GM12878 (cell line): Measurements from ENCODE around the gene CNTN2. TPM values are rescaled to one million over a fixed set of nuclear protein-coding genes. Genes with fewer than 3 reads are reported as not detected.

Source experiments
- ATAC-seq: fragments of 200-7000 bp; cut with Tn5 transposase; 3 replicates; pipeline ENCODE4 v1.9.1; 2020; ENCODE audit warnings: mild to moderate bottlenecking, moderate library complexity
- BruUV-seq: library from RNA; stranded (reverse); fragments of 400-500 nt; replicated peaks from 2 replicates; lab custom pipeline; 2021; lab: Mats Ljungman, UMichigan
- CTCF ChIA-PET: fragments of 300-600 bp; sonication (Branson Sonifier 250); formaldehyde crosslinking; extraction: SDS; loops from one replicate; lab custom pipeline; 2021; ENCODE audit warnings: inconsistent platforms; lab: Yijun Ruan, JAX
- POLR2A ChIA-PET: fragments of 350-600 bp; formaldehyde crosslinking; extraction: SDS; loops from one replicate; lab custom pipeline; 2021; ENCODE audit warnings: inconsistent platforms; lab: Charles Lee
- RAD21 ChIA-PET: fragments of 300-600 bp; sonication (Branson Sonifier 250); formaldehyde crosslinking; loops from one replicate; lab custom pipeline; 2023; ENCODE audit warnings: antibody characterized with exemption; ENCODE audit not compliant: unreplicated experiment; lab: Charles Lee
- SMC1A ChIA-PET: fragments of 300-600 bp; sonication (Branson Sonifier 250); formaldehyde crosslinking; loops from one replicate; lab custom pipeline; 2023; ENCODE audit not compliant: unreplicated experiment, uncharacterized antibody; lab: Charles Lee
- DNase-seq: peaks from one replicate; pipeline ENCODE4 v3.0.0-alpha.2; 2011; ENCODE audit warnings: low read depth, low spot score
- FAIRE-seq: peaks from 3 replicates; lab custom pipeline; 2011; peaks lifted over from hg19 to GRCh38; lab: Jason Lieb, UNC
- H2AFZ ChIP-seq: 2 replicates; pipeline ENCODE4 v1.6.0; 2011; ENCODE audit warnings: low read depth, low read length, control low read depth; ENCODE audit not compliant: control insufficient read depth
- H3K27ac ChIP-seq: 2 replicates; pipeline ENCODE4 v1.5.1; 2011; ENCODE audit warnings: control low read depth; ENCODE audit not compliant: control insufficient read depth, insufficient read depth
- H3K27me3 ChIP-seq, 2 experiments: replicated peaks in 1 of 2; 2 replicates each; pipeline versions ENCODE4 v1.6.0 to v1.6.1; 2011; ENCODE audit warnings: low read length in 1 of 2; ENCODE audit not compliant: control insufficient read depth in 2 of 2, insufficient read depth in 2 of 2
- H3K36me3 ChIP-seq, 2 experiments: 2 replicates each; pipeline ENCODE4 v1.5.1; 2011; ENCODE audit warnings: low read length in 1 of 2; ENCODE audit not compliant: control insufficient read depth in 2 of 2, insufficient read depth in 2 of 2
- H3K4me1 ChIP-seq: 2 replicates; pipeline ENCODE4 v1.6.1; 2011; ENCODE audit warnings: mild to moderate bottlenecking, low read length, moderate library complexity, mixed read lengths; ENCODE audit not compliant: control insufficient read depth, insufficient read depth
- H3K4me2 ChIP-seq: 2 replicates; pipeline ENCODE4 v1.6.0; 2011; ENCODE audit warnings: control low read depth; ENCODE audit not compliant: control insufficient read depth, insufficient read depth
- H3K4me3 ChIP-seq: fragments of 200-600 bp; sonication (generic); 2 replicates; pipeline ENCODE4 v1.5.1; 2016
- H3K79me2 ChIP-seq: 2 replicates; pipeline ENCODE4 v1.6.0; 2011; ENCODE audit warnings: low read length; ENCODE audit not compliant: control insufficient read depth, insufficient read depth
- H3K9ac ChIP-seq: 2 replicates; pipeline ENCODE4 v1.8.0; 2011; ENCODE audit warnings: low read length, control low read depth, mixed read lengths; ENCODE audit not compliant: control insufficient read depth, insufficient read depth
- H3K9me3 ChIP-seq: replicated peaks from 3 replicates; pipeline ENCODE4 v1.5.1; 2011; ENCODE audit warnings: mild to moderate bottlenecking, low read length; ENCODE audit not compliant: control insufficient read depth, insufficient read depth
- H4K20me1 ChIP-seq: 2 replicates; pipeline ENCODE4 v1.6.0; 2011; ENCODE audit not compliant: control insufficient read depth, insufficient read depth
- BHLHE40 ChIP-seq, 2 experiments: fragments of 450-650 bp in 1 of 2; IDR thresholded peaks; 2 replicates each; pipeline ENCODE4 v1.6.1; 2011 to 2017; ENCODE audit warnings: low read depth in 2 of 2, borderline replicate concordance in 1 of 2, improper control_type of control experiment in 1 of 2, low read length in 1 of 2, mild to moderate bottlenecking in 1 of 2
- ESRRA ChIP-seq: IDR thresholded peaks from 2 replicates; pipeline ENCODE4 v1.6.1; 2012; ENCODE audit warnings: mild to moderate bottlenecking, low read length, improper control_type of control experiment
- MTA3 ChIP-seq: IDR thresholded peaks from 2 replicates; pipeline ENCODE4 v1.6.1; 2012; ENCODE audit warnings: low read length, inconsistent platforms, borderline replicate concordance
- MXI1 ChIP-seq: fragments of 150-350 bp; IDR thresholded peaks from 2 replicates; pipeline ENCODE4 v1.6.1; 2011; ENCODE audit warnings: low read depth, mild to moderate bottlenecking, inconsistent platforms, low read length, improper control_type of control experiment
- STAT3 ChIP-seq: IDR thresholded peaks from 2 replicates; pipeline ENCODE4 v1.6.1; 2011; ENCODE audit warnings: low read depth, low read length, improper control_type of control experiment
- YBX1 ChIP-seq: fragments of 450-650 bp; IDR thresholded peaks from 2 replicates; pipeline ENCODE4 v1.6.1; 2016; ENCODE audit warnings: antibody characterized with exemption
- WGBS: methylation state at CpG from one replicate; pipeline ENCODE4 v1.1.6; 2016; ENCODE audit warnings: low lambda C conversion rate; ENCODE audit not compliant: insufficient replicate concordance, insufficient coverage; ENCODE audit errors: missing lambda C conversion rate; 5-methylcytosine and 5-hydroxymethylcytosine counted together
- in situ Hi-C: fragments of 300-500 bp; cut with MboI; formaldehyde crosslinking; loops from 9 replicates; pipeline ENCODE4 v1.14.3; 2018; ENCODE audit warnings: mixed read lengths
- intact Hi-C: fragments of 100-400 bp; cut with micrococcal nuclease; formaldehyde crosslinking; loops from one replicate; pipeline ENCODE4 v1.14.2; 2022; ENCODE audit not compliant: unreplicated experiment
- polyA plus RNA-seq, 11 experiments: library from polyadenylated mRNA; depleted of rRNA in 4 of 11; unstranded in 6 of 11; stranded (reverse) in 5 of 11; fragments of >200 nt; fragmentation: Nextera tagmentation in 4 of 11; fragmentation: Illumina TruSeq in 1 of 11; extraction: Ambion mirVana in 4 of 11; extraction: Trizol in 1 of 11; gene quantifications; 1 replicate in 1 of 11; 2 replicates in 10 of 11; pipeline versions ENCODE4 v1.2.1 to v1.2.3, GENCODE V29; 2011 to 2016; ENCODE audit warnings: inconsistent platforms in 2 of 11, missing spikeins in 2 of 11, low read depth in 1 of 11
- total RNA-seq, 4 experiments: library from RNA; depleted of rRNA in 3 of 4; stranded (reverse); fragments of >200 nt in 3 of 4; fragmentation: Illumina TruSeq in 1 of 4; extraction: Trizol in 1 of 4; gene quantifications; 2 replicates each; pipeline versions ENCODE4 v1.2.1 to v1.2.3, GENCODE V29; 2013 to 2021
- TF ChIP-seq, protein P1 (sequence below): fragments of 450-650 bp; formaldehyde crosslinking; IDR thresholded peaks from 2 replicates; pipeline ENCODE4 v1.4.0; 2020; ENCODE audit warnings: mild to moderate bottlenecking, moderate library complexity
- TF ChIP-seq, protein P2 (sequence below): fragments of 450-650 bp; IDR thresholded peaks from 2 replicates; pipeline ENCODE4 v1.6.1; 2016; ENCODE audit warnings: mild to moderate bottlenecking, moderate library complexity, borderline replicate concordance

Gene CNTN2
- total and polyA plus RNA-seq, 10 of the 15 experiments (the other 5 are each of a cell fraction or from before 2014, with no cell fraction given): 0.03 TPM; not detected in 9

DNA sequence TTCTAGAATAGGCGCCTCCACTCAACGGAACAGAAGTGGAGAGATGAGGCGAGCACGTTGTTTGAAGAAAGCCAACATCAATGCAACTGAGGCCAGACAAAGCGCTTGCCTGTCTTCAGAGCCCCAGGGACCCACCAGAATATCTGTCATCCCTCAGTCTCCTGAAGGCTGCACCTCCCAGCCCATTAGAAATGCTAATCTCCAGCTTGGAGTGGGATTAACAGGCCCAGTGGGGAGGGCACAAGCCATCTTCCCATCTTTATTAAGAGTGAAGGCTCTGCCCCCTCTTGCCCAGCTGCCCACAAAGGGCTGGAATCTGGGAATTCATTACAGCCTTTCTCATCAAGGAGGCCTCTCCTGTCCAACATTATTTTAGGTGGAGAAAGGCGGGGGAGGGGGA, 16.8 kb upstream of the CNTN2 start:
- Histone ChIP-seq H3K27me3 (peaks cover 0 to 3% of the 10 kb centered on the region in 2 experiments; a peak in 3 of 4 replicates), H3K4me3 (no peak overlapping the region), H2AFZ (no peak overlapping the region), H3K36me3 (no peaks in the 10 kb centered on the region), H3K27ac (no peak overlapping the region), H3K4me2 (no peak overlapping the region), H3K9ac (no peak overlapping the region), H3K4me1 (no peaks in the 10 kb centered on the region), H3K79me2 (no peaks in the 10 kb centered on the region), H3K9me3 (no peaks in the 10 kb centered on the region), H4K20me1 (no peaks in the 10 kb centered on the region)
- DNase-seq (no peak), FAIRE-seq (no peak), ATAC-seq (no peak)
- in situ Hi-C loops (no loop called here), intact Hi-C loops (no loop called here)
- RAD21 ChIA-PET: no interaction called here
- SMC1A ChIA-PET: no interaction called here
- TF ChIP-seq STAT3 (no peak), BHLHE40 (IDR thresholded peaks at IDR 0.05; ENCODE audit: borderline replicate concordance in 1 of 2, low read depth in 2 of 2, low read length in 1 of 2) (no peak), YBX1 (no peak), MTA3 (no peak), ESRRA (no peak), MXI1 (no peak)
- TF ChIP-seq, protein P1, sequence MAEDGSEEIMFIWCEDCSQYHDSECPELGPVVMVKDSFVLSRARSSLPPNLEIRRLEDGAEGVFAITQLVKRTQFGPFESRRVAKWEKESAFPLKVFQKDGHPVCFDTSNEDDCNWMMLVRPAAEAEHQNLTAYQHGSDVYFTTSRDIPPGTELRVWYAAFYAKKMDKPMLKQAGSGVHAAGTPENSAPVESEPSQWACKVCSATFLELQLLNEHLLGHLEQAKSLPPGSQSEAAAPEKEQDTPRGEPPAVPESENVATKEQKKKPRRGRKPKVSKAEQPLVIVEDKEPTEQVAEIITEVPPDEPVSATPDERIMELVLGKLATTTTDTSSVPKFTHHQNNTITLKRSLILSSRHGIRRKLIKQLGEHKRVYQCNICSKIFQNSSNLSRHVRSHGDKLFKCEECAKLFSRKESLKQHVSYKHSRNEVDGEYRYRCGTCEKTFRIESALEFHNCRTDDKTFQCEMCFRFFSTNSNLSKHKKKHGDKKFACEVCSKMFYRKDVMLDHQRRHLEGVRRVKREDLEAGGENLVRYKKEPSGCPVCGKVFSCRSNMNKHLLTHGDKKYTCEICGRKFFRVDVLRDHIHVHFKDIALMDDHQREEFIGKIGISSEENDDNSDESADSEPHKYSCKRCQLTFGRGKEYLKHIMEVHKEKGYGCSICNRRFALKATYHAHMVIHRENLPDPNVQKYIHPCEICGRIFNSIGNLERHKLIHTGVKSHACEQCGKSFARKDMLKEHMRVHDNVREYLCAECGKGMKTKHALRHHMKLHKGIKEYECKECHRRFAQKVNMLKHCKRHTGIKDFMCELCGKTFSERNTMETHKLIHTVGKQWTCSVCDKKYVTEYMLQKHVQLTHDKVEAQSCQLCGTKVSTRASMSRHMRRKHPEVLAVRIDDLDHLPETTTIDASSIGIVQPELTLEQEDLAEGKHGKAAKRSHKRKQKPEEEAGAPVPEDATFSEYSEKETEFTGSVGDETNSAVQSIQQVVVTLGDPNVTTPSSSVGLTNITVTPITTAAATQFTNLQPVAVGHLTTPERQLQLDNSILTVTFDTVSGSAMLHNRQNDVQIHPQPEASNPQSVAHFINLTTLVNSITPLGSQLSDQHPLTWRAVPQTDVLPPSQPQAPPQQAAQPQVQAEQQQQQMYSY: no peak
- TF ChIP-seq, protein P2, sequence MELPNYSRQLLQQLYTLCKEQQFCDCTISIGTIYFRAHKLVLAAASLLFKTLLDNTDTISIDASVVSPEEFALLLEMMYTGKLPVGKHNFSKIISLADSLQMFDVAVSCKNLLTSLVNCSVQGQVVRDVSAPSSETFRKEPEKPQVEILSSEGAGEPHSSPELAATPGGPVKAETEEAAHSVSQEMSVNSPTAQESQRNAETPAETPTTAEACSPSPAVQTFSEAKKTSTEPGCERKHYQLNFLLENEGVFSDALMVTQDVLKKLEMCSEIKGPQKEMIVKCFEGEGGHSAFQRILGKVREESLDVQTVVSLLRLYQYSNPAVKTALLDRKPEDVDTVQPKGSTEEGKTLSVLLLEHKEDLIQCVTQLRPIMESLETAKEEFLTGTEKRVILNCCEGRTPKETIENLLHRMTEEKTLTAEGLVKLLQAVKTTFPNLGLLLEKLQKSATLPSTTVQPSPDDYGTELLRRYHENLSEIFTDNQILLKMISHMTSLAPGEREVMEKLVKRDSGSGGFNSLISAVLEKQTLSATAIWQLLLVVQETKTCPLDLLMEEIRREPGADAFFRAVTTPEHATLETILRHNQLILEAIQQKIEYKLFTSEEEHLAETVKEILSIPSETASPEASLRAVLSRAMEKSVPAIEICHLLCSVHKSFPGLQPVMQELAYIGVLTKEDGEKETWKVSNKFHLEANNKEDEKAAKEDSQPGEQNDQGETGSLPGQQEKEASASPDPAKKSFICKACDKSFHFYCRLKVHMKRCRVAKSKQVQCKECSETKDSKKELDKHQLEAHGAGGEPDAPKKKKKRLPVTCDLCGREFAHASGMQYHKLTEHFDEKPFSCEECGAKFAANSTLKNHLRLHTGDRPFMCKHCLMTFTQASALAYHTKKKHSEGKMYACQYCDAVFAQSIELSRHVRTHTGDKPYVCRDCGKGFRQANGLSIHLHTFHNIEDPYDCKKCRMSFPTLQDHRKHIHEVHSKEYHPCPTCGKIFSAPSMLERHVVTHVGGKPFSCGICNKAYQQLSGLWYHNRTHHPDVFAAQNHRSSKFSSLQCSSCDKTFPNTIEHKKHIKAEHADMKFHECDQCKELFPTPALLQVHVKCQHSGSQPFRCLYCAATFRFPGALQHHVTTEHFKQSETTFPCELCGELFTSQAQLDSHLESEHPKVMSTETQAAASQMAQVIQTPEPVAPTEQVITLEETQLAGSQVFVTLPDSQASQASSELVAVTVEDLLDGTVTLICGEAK: no peak
- CTCF ChIA-PET: no interaction called here
- WGBS: 26% methylated on average over 6 of the region's 6 CpGs
- POLR2A ChIA-PET: interaction anchor here (0.6 kb wide), 1 partner anchor 60 kb away, joined by 4 read pairs; no protein-coding TSS in a partner anchor
- no TSS peak for BruUV-seq
